ENCODE data around the gene C16orf54.
A peak's percentile ranks its signal among the peaks of the same experiment; 100 is the strongest.
"Not testable (repeated sequence)": the region's sequence is repeated elsewhere in the genome, so short reads cannot be mapped to it uniquely, and the experiment has no call there.

C16orf54 gene

GRCh38 chr16:29779474-29779873 is 33.7 kb upstream of the C16orf54 start:
- no peaks in the 10 kb centered on the region for H3K9me3 ChIP-seq (ENCODE audit: severe bottlenecking)
- no peak overlapping the region for H3K4me3 ChIP-seq (ENCODE audit: severe bottlenecking)
- no peaks in the 10 kb centered on the region for H3K27me3 ChIP-seq (ENCODE audit: insufficient read depth, poor library complexity, severe bottlenecking)
- no peaks in the 10 kb centered on the region for H3K36me3 ChIP-seq (ENCODE audit: low read depth)
- H3K4me1 ChIP-seq (ENCODE audit: insufficient read depth, poor library complexity, severe bottlenecking) = peaks cover 7% of the 10 kb centered on the region
- TF ChIP-seq, protein P1, sequence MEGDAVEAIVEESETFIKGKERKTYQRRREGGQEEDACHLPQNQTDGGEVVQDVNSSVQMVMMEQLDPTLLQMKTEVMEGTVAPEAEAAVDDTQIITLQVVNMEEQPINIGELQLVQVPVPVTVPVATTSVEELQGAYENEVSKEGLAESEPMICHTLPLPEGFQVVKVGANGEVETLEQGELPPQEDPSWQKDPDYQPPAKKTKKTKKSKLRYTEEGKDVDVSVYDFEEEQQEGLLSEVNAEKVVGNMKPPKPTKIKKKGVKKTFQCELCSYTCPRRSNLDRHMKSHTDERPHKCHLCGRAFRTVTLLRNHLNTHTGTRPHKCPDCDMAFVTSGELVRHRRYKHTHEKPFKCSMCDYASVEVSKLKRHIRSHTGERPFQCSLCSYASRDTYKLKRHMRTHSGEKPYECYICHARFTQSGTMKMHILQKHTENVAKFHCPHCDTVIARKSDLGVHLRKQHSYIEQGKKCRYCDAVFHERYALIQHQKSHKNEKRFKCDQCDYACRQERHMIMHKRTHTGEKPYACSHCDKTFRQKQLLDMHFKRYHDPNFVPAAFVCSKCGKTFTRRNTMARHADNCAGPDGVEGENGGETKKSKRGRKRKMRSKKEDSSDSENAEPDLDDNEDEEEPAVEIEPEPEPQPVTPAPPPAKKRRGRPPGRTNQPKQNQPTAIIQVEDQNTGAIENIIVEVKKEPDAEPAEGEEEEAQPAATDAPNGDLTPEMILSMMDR (IDR thresholded peaks at IDR 0.05; ENCODE audit: poor library complexity, severe bottlenecking) = no peak
- no peak overlapping the region for H3K27ac ChIP-seq (ENCODE audit: poor library complexity, severe bottlenecking)
- peak; percentile 49 for ATAC-seq (ENCODE audit: low read depth)
- peak; percentile 76 for DNase-seq (ENCODE audit: low spot score)

- H3K27ac ChIP-seq (ENCODE audit: poor library complexity, severe bottlenecking) = no peak within 1 kb of the TSS
- H3K36me3 ChIP-seq (ENCODE audit: low read depth) = no peaks in the 10 kb centered on the region
- no peaks in the 10 kb centered on the region for H3K27me3 ChIP-seq (ENCODE audit: insufficient read depth, poor library complexity, severe bottlenecking)
- no peaks in the 10 kb centered on the region for H3K9me3 ChIP-seq (ENCODE audit: severe bottlenecking)
- TF ChIP-seq, protein P1 (IDR thresholded peaks at IDR 0.05; ENCODE audit: poor library complexity, severe bottlenecking) = no peak
- DNase-seq (ENCODE audit: low spot score) (no peak), ATAC-seq (ENCODE audit: low read depth) (no peak)
- no peak within 1 kb of the TSS for H3K4me3 ChIP-seq (ENCODE audit: severe bottlenecking)
- H3K4me1 ChIP-seq (ENCODE audit: insufficient read depth, poor library complexity, severe bottlenecking) = no peaks in the 10 kb centered on the region
Observed at GRCh38 chr16:29777576-29778350, 32.0 kb upstream of the C16orf54 start, which contains the start of gene ZG16. TSS of gene ZG16 (plus strand) at chr16:29778256. CDS start at chr16:29779267, 1,011 bp downstream.

DNA sequence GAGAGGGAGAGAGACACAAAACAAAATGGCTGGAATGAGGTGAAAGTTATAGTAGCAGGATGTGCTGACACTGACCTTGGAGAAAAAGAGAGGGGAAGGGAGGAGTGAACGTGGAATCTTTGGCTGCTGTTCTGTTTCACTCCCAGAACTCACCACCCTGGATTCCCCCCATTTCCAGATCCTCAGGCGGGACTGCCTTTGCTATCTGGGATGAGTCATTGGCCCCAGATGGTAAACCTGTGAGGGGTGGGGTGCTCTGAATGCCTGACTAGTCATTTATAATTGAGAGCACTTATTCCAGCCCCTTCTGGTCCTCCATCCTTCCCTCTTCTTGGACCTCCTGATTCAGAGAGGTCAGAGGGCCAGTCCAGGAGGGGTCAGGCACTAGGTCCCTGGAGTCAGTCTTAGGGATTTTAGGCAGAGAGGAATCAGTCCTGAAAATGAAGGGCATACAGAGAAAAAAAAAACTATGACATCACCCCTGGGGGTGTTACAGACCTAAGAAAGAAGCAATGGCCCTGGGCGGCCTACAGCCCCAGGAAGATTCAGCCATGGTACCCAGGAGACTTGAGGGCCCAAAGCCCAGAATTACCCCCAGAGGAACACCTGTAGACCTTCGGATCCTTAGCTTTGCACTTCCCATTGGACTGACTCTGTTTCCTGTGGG is 30.1 kb upstream of the C16orf54 start:
- TF ChIP-seq, protein P1 (IDR thresholded peaks at IDR 0.05; ENCODE audit: poor library complexity, severe bottlenecking) = no peak
- H3K4me1 ChIP-seq (ENCODE audit: insufficient read depth, poor library complexity, severe bottlenecking) = no peaks in the 10 kb centered on the region
- no peaks in the 10 kb centered on the region for H3K9me3 ChIP-seq (ENCODE audit: severe bottlenecking)
- H3K27ac ChIP-seq (ENCODE audit: poor library complexity, severe bottlenecking) = no peak overlapping the region
- no peaks in the 10 kb centered on the region for H3K36me3 ChIP-seq (ENCODE audit: low read depth)
- H3K27me3 ChIP-seq (ENCODE audit: insufficient read depth, poor library complexity, severe bottlenecking) = no peaks in the 10 kb centered on the region
- DNase-seq (ENCODE audit: low spot score) (no peak), ATAC-seq (ENCODE audit: low read depth) (peak; percentile 83)
- H3K4me3 ChIP-seq (ENCODE audit: severe bottlenecking) = no peak overlapping the region

GRCh38 chr16:29774730-29775129 is 28.9 kb upstream of the C16orf54 start:
- Histone ChIP-seq H3K4me1 (ENCODE audit: insufficient read depth, poor library complexity, severe bottlenecking) (no peaks in the 10 kb centered on the region), H3K36me3 (ENCODE audit: low read depth) (no peaks in the 10 kb centered on the region), H3K27ac (ENCODE audit: poor library complexity, severe bottlenecking) (no peak overlapping the region), H3K27me3 (ENCODE audit: insufficient read depth, poor library complexity, severe bottlenecking) (no peaks in the 10 kb centered on the region), H3K4me3 (ENCODE audit: severe bottlenecking) (no peak overlapping the region), H3K9me3 (ENCODE audit: severe bottlenecking) (no peaks in the 10 kb centered on the region)
- no peak for DNase-seq (ENCODE audit: low spot score)
- TF ChIP-seq, protein P1 (IDR thresholded peaks at IDR 0.05; ENCODE audit: poor library complexity, severe bottlenecking) = no peak
- no peak for ATAC-seq (ENCODE audit: low read depth)

GRCh38 chr16:29772330-29772729 is 26.5 kb upstream of the C16orf54 start:
- H3K36me3 ChIP-seq (ENCODE audit: low read depth); H3K9me3 ChIP-seq (ENCODE audit: severe bottlenecking); H3K27ac ChIP-seq (ENCODE audit: poor library complexity, severe bottlenecking); H3K27me3 ChIP-seq (ENCODE audit: insufficient read depth, poor library complexity, severe bottlenecking); DNase-seq (ENCODE audit: low spot score); ATAC-seq (ENCODE audit: low read depth); H3K4me3 ChIP-seq (ENCODE audit: severe bottlenecking); H3K4me1 ChIP-seq (ENCODE audit: insufficient read depth, poor library complexity, severe bottlenecking): not testable (repeated sequence)
